ENCODE data around the gene LYPD6B.

DNA sequence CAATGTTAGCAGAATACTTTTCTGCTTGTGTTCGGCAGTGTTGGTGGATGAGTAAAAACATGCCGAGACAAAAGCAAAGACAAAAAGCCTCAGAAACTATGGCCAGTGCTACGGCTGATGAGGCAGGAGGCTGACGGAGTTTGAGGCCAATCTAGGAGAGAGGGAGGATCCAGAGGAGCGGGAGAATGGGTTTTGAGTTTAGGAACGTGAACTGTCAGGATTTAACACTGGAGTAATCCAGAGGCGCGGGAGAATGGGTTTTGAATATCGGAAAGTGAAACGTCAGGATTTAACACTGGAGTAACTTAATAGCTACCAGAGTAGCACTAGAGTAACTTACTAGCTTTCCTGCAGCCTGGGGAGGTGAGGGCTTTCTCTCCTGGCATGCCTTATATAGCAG, 37.4 kb downstream of the LYPD6B start:
- TF ChIP-seq, protein P1, sequence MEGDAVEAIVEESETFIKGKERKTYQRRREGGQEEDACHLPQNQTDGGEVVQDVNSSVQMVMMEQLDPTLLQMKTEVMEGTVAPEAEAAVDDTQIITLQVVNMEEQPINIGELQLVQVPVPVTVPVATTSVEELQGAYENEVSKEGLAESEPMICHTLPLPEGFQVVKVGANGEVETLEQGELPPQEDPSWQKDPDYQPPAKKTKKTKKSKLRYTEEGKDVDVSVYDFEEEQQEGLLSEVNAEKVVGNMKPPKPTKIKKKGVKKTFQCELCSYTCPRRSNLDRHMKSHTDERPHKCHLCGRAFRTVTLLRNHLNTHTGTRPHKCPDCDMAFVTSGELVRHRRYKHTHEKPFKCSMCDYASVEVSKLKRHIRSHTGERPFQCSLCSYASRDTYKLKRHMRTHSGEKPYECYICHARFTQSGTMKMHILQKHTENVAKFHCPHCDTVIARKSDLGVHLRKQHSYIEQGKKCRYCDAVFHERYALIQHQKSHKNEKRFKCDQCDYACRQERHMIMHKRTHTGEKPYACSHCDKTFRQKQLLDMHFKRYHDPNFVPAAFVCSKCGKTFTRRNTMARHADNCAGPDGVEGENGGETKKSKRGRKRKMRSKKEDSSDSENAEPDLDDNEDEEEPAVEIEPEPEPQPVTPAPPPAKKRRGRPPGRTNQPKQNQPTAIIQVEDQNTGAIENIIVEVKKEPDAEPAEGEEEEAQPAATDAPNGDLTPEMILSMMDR (IDR thresholded peaks at IDR 0.05) = no peak
- no peak for TF ChIP-seq EZH2 (IDR thresholded peaks at IDR 0.05; ENCODE audit: borderline replicate concordance, insufficient read depth, low read depth, low read length, poor library complexity, severe bottlenecking)

Measured in B cell (primary cell).